ENCODE data around the gene KLRC2.
"Not testable (repeated sequence)": the region's sequence is repeated elsewhere in the genome, so short reads cannot be mapped to it uniquely, and the experiment has no call there.

The KLRC2 gene

DNA sequence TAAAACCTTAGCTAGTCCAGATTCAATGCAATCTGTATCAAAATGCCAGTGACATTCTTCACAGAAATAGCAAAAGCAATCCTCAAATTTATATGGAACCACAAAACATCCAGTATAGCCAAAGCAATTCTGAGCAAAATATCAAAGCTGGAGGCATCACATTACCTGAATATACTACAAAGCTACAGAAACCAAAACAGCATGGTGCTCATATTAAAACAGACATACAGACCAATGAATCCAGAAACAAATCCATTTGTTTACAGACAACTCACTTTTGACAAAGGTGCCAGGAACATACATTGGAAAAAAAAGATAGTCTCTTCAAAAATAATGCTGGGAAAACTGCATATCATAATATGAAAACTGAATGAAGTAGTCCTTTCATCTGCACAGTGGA is 31.0 kb downstream of the KLRC2 start:
- DNase-seq, result no peak

- no peak for DNase-seq
These were observed 35.0 kb downstream of the KLRC2 start for GRCh38 chr12:10400829-10401228.

- DNase-seq, result no peak
These were observed 37.6 kb downstream of the KLRC2 start for GRCh38 chr12:10398168-10398567.

DNA sequence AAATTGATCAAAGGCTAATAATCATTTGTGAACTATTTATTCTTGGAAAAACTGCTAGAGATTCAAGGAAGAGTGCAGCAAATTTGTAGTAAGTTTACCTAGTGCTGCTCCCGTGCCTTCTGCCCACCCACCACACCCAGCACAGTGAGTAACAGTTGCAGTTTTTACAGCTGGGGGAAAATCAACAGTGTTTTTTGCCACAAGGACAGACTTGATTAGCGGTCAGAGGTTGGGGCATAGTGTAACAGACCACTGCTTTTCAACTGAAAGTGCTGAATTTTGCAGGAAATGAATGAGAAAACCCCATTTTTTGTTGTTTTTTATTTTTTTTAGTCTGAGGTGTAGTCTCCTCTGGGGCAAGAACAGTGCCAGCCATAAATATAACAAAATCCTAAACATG is 38.5 kb downstream of the KLRC2 start:
- DNase-seq, result no peak

DNA sequence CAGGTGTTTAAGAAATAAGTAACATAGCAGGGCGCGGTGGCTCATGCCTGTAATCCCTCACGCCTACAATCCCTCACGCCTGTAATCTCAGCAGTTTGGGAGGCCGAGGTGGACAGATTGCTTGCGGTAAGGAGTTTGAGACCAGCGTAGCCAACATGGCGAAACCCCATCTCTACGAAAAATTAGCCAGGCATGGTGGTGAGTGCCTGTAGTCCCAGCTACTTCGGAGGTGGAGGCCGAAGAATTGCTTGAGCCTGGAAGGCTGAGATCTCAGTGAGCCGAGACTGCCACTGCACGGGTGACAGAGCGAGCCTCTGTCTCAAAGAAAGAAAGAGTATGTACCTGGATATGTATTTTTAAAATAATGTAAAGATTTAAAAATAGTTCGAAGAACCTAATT is 39.6 kb downstream of the KLRC2 start:
- not testable (repeated sequence) for DNase-seq

DNA sequence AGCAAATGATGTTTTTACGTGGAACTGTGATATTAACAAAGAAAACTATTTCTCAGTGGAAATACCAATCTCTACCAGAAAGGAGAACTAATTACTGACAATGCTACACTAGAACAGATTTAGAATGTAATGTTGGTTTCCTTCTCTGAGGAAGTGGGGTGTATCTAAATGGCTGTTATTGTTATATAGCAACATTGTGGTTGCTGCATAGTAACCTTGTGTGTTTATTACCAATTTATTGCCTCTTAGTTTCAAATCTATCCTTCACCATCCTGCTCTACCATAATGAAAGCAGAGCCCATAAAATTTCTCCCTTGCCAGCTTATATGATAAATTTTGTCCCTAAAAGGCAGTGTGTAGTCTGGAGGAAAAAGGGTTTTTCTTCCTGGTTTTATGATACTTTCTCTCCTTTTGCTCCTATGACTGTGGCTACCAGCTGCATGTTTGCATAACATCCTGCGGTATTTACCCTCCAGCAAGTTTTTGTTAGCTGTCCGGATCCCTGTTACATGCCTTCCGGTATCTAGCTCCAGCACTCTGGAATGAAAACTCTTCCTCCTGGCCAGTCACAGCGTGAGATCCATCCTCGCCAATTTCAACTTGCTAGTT is 40.3 kb downstream of the KLRC2 start:
- DNase-seq, result peak; percentile 91

GRCh38 chr12:10394531-10395152 is 41.2 kb downstream of the KLRC2 start:
- DNase-seq, result not testable (repeated sequence)

DNA sequence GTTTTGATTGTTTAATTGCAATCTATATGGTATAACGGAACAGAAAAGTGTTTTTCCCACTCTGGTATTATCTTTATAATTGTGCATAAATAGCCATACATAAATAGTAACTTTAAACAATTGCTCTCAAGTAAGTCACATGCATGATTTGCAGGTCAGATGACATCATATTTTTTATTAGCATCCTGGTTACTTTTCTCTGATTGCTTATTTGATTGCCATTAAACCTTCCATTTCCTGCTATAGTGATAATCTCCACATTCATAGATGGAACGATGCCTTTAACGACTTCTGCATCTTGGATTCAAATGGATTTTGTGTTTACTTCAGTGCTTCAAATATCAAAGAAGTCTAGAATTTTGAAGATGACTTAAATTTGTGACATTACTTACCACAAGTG is 42.5 kb downstream of the KLRC2 start:
- peak; percentile 50 for DNase-seq

DNA sequence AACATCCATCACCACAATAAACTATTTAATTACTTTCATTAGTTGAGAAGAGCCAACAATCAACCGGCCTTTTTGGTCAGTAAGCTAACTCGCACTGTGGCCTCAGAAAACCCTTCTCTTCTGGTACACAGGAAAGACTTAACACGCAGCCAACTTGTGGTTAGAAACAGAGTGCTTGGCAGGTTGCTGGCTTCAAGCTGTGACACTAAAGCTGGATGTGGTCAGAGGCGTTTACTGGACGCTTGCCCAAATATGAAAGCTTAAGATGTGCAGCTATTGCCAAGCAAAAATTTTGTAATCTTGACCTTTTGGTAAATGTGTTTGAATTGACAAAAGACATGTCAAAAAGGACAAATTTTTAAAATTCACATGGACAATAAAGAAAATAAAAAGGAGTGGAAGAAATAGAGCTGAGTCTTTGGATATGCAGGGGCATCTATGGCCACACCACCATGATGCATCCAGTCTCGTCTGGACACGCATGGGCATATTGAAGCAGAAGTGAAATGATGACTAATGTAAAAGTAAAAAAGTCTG is 43.3 kb downstream of the KLRC2 start:
- peak; percentile 64 for DNase-seq

- not testable (repeated sequence) for DNase-seq
These were observed 44.8 kb downstream of the KLRC2 start for GRCh38 chr12:10390991-10391390.

DNA sequence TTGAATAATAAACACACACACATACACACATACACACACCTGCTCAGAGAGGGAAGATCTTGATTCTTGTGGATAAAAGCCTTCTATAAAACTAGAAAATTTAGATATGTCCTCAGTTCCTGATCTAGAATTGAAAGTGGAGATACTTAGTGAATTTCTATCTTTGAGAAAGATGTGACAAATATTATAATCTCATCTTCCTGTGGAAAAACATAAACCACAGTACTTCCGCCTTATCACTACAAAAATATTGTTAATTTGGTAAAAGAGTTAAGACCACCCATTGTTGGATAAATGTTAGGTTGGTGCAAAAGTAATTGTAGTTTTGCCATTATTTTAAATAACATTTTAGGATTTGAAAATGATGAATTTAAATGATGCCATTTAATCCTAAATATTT is 45.9 kb downstream of the KLRC2 start, which contains the start of gene KLRK1:
TSS of gene KLRK1 (minus strand) at position 138 of the 400 bp plus-strand sequence. CDS start 1,231 bp downstream, outside the sequence.
- no peak for DNase-seq

DNA sequence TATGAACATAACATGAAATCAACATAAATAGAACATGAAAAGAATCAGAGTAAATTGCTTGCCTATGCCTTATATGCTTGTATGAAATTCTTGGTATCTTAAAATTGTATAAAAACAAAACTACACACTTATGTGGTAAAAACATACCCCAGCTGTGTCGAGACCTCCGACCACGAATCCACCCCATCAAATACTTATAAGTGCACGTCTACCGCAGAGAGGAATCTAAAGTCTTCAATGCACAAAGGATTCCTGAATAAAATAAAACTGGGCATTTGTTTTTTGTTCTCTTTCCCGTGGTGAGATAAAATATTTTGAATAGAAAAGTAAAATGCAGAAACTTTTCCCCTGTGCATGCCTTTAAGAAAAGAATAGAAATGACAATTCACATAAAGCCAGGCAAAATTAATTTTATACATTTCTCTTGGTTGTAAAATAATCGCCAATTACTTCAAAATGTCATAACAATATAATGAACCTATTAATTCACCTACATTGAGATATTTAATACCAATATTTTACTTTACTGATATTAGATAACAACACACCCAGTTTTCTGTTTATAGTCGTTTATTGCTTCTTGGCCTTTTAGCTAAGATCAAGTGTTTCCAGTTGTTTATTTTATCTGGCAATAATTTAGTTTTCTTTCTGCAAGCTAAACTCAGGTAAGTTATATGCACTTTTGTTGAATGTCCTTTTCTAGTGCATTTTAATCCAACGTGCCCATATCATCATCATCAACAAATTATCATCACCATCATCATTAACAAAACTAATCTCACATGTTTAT is 47.0 kb downstream of the KLRC2 start:
- no peak for DNase-seq

DNA sequence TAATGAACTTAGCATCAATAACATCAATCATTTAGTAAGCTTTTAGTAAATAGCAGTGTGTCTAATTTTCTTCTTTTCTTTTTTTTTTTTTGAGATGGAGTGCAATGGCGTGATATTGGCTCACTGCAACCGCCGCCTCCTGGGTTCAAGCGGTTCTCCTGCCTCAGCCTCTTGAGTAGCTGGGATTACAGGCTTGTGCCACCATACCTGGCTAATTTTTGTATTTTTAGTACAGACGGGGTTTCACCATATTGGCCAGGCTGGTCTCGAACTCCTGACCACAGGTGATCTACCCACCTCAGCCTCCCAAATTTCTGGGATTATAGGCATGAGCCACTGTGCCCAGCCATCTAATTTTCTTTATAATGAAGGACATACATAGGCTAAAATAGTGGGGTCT is 48.3 kb downstream of the KLRC2 start:
- not testable (repeated sequence) for DNase-seq

DNA sequence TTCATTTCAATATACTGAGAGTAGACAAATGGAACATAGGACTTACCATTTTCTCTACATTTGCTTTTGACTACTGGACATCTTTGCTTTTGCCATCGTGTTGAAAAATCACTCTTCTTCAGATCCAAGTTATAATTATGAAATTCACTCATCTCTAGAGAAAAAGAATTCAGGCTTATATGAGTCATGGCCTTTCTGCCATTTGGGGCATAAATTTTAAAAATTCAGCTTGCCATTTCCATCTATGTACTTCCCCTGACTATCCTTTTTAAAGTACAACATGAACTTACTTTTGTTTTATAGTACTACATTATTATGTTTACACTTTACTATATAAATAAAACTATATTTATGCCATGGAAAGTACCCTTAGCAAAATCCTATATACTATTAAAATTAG is 49.0 kb downstream of the KLRC2 start:
- no peak for DNase-seq

DNA sequence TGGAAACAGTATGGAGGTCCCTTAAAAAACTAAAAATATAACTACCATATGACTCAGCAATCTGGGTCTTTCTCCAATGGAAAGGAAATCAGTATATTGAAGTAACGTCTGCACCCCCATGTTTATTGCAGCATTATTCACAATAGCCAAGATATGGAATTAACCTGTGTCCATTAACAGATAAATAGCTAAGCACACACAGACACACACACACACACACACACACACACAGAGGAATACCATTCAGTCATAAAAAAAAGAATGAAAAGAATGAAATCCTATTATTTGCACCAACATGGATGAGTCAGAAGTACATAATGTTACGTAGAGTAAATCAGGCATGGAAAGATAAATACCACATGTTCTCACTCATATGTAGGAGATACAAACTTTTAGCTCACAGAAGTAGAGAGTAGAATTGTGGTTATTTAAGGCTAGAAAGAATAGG is 50.6 kb downstream of the KLRC2 start:
- DNase-seq, result no peak

DNA sequence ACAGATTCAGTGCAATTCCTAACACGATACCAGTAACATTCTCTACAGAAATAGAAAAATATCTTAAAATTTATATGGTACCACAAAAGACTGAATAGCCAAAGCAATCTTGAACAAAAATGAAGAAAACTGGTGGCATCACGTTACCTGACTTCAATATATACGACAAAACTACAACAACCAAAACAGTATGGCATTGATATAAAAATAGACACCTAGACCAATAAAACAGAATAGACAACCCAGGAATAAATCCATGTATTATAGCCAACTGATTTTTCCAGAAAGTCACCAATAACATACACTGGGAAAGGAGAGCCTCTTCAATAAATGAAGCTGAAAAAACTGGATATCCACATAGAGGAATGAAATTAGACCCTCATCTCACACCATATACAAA is 51.6 kb downstream of the KLRC2 start:
- no peak for DNase-seq

DNA sequence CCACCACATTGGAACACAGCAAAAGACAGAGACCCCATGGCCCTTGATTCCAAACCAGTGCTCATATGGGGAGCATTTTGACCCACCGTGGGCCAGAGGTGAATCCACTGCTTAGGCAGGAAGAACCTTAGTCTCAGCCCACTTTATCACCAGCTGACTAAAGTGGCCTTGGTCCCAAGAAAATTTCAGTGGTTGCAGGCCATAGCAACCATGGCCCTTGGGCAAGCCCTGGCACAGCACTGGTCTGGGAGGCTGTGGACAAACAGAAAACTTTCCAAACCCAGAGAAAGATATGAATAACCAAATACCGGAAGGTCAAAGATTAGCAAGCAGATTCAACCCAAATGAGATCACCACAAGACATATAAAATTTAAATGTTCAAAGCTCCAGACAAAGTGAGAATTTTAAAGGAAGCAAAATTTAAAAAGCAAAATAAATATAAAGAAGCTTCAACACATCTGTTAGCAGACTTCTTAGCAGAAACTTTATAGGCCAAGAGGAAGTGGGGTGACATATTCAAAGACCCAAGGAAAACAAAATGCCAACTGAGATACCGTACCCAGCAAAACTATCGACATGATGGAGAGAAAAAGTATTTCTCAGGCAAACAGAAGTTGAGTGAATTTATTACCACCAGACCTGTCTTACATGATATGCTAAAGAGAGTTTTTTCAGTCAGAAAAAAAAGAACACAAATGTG is 53.7 kb downstream of the KLRC2 start:
- DNase-seq, result no peak
